DOHH2 (cell line): ENCODE measurements around the gene SOX5.

Source experiments
- H3F3A ChIP-seq: fragments of 200-600 bp; sonication (generic), shearing (Covaris generic); 2 replicates; pipeline ENCODE4 v1.6.0; 2016; ENCODE audit warnings: antibody characterized with exemption, mild to moderate bottlenecking; ENCODE audit not compliant: control insufficient read depth, insufficient read depth
- H3K27ac ChIP-seq: fragments of 200-600 bp; sonication (generic); 2 replicates; pipeline ENCODE4 v1.5.1; 2014; ENCODE audit warnings: low read depth, mild to moderate bottlenecking, low read length, moderate library complexity
- H3K27me3 ChIP-seq: fragments of 200-600 bp; sonication (generic); 2 replicates; pipeline ENCODE4 v1.6.1; 2014; ENCODE audit warnings: mild to moderate bottlenecking, low read length, mixed read lengths; ENCODE audit not compliant: control insufficient read depth
- H3K36me3 ChIP-seq: fragments of 200-600 bp; sonication (generic); 2 replicates; pipeline ENCODE4 v1.6.1; 2014; ENCODE audit warnings: mild to moderate bottlenecking, low read length, moderate library complexity, mixed read lengths; ENCODE audit not compliant: control insufficient read depth
- H3K4me1 ChIP-seq: fragments of 200-600 bp; sonication (generic); 2 replicates; pipeline ENCODE4 v1.6.1; 2014; ENCODE audit warnings: mild to moderate bottlenecking, low read length, mixed read lengths; ENCODE audit not compliant: control insufficient read depth
- H3K4me2 ChIP-seq: fragments of 200-600 bp; sonication (generic); 2 replicates; pipeline ENCODE4 v1.6.0; 2014; ENCODE audit warnings: mild to moderate bottlenecking, low read length, moderate library complexity
- H3K4me3 ChIP-seq: fragments of 200-600 bp; sonication (generic); 2 replicates; pipeline ENCODE4 v1.5.1; 2014; ENCODE audit warnings: mild to moderate bottlenecking, low read length, mixed read lengths
- H3K79me2 ChIP-seq: fragments of 200-600 bp; sonication (generic); 2 replicates; pipeline ENCODE4 v1.6.1; 2014; ENCODE audit warnings: mild to moderate bottlenecking, low read length, mixed read lengths; ENCODE audit not compliant: control insufficient read depth
- H3K9me2 ChIP-seq: fragments of 200-600 bp; sonication (generic); replicated peaks from 2 replicates; pipeline ENCODE4 v1.6.1; 2014; ENCODE audit warnings: mild to moderate bottlenecking, low read length, mixed read lengths; ENCODE audit not compliant: control insufficient read depth
- H3K9me3 ChIP-seq: fragments of 200-600 bp; sonication (generic); 2 replicates; pipeline ENCODE4 v1.6.1; 2014; ENCODE audit warnings: antibody characterized with exemption, low read length, mixed read lengths; ENCODE audit not compliant: control insufficient read depth, insufficient read depth
- H4K20me1 ChIP-seq: fragments of 200-600 bp; sonication (generic); 2 replicates; pipeline ENCODE4 v1.6.0; 2014; ENCODE audit warnings: low read depth, mild to moderate bottlenecking, antibody characterized with exemption, low read length, moderate library complexity; ENCODE audit not compliant: control insufficient read depth, insufficient read depth
- EZH2phosphoT487 ChIP-seq: fragments of 200-600 bp; sonication (generic); IDR thresholded peaks from 2 replicates; pipeline ENCODE4 v1.6.1; 2017; ENCODE audit warnings: borderline replicate concordance, mild to moderate bottlenecking, antibody characterized with exemption, low read length, moderate library complexity, mixed read lengths
- TF ChIP-seq, protein P1 (sequence below): fragments of 200-600 bp; sonication (generic); IDR thresholded peaks from one replicate; pipeline ENCODE4 v1.5.1; 2014; ENCODE audit warnings: antibody characterized with exemption, mild to moderate bottlenecking, low read depth, low read length; ENCODE audit not compliant: poor library complexity, severe bottlenecking

The SOX5 gene

DNA sequence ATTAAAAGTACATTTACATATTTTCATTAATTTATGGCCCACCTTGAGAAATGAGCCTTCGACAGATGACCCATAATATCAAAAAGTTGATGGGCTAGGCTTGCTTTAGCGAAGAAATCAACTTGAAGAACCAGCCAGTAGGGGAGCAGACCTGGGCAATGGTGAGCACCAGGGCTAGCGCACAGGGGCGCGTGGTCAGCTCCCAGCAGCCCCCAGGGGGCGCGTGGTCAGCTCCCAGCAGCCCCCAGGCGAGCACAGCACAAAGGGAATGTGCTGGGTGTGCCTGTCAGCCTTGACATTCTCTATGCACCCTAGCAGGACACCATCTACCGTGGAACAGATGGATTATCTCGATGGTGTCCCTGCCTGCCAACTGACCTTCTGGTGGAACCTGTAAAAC lies 15.3 kb upstream of the SOX5 start:
- Histone ChIP-seq H3F3A (no peaks in the 10 kb centered on the region), H3K36me3 (no peaks in the 10 kb centered on the region)

DNA sequence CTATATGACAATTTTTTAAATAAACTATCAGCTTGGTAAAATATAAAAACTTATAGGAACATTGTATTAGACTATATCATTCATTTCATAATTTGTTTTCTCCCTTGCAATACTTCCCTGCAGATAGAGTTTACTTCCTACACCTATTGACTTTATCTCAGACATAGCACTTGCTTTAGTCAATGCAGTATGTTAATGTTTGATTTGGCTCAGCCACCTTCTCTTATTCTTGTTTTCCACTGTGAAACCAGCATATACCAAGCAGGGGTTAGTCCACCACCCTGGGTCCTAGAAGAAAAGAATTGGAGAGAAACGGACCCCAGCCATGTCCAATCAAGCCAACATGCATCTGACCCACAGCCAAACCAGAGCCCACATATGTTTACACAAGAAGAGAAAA lies 10.4 kb upstream of the SOX5 start:
- H3K4me3 ChIP-seq = no peak overlapping the region
- no peak overlapping the region for H3K4me2 ChIP-seq
- H3K9me3 ChIP-seq = no peaks in the 10 kb centered on the region
- H3K27me3 ChIP-seq = no peaks in the 10 kb centered on the region
- no peaks in the 10 kb centered on the region for H3K36me3 ChIP-seq
- H4K20me1 ChIP-seq = no peaks in the 10 kb centered on the region
- H3K27ac ChIP-seq = no peak overlapping the region
- TF ChIP-seq EZH2phosphoT487 = no peak
- TF ChIP-seq, protein P1, sequence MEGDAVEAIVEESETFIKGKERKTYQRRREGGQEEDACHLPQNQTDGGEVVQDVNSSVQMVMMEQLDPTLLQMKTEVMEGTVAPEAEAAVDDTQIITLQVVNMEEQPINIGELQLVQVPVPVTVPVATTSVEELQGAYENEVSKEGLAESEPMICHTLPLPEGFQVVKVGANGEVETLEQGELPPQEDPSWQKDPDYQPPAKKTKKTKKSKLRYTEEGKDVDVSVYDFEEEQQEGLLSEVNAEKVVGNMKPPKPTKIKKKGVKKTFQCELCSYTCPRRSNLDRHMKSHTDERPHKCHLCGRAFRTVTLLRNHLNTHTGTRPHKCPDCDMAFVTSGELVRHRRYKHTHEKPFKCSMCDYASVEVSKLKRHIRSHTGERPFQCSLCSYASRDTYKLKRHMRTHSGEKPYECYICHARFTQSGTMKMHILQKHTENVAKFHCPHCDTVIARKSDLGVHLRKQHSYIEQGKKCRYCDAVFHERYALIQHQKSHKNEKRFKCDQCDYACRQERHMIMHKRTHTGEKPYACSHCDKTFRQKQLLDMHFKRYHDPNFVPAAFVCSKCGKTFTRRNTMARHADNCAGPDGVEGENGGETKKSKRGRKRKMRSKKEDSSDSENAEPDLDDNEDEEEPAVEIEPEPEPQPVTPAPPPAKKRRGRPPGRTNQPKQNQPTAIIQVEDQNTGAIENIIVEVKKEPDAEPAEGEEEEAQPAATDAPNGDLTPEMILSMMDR = no peak
- H3K79me2 ChIP-seq = no peaks in the 10 kb centered on the region
- H3K9me2 ChIP-seq = no peaks in the 10 kb centered on the region
- no peaks in the 10 kb centered on the region for H3F3A ChIP-seq
- no peaks in the 10 kb centered on the region for H3K4me1 ChIP-seq

More for the DNA sequence above, 15.3 kb upstream of the SOX5 start:
- H3K4me1 ChIP-seq = no peaks in the 10 kb centered on the region
- H3K4me2 ChIP-seq = no peak overlapping the region
- no peaks in the 10 kb centered on the region for H4K20me1 ChIP-seq
- TF ChIP-seq EZH2phosphoT487 = no peak
- TF ChIP-seq, protein P1 = no peak
- no peak overlapping the region for H3K27ac ChIP-seq
- H3K9me3 ChIP-seq = no peaks in the 10 kb centered on the region
- no peaks in the 10 kb centered on the region for H3K79me2 ChIP-seq
- H3K4me3 ChIP-seq = no peak overlapping the region
- no peaks in the 10 kb centered on the region for H3K9me2 ChIP-seq
- no peaks in the 10 kb centered on the region for H3K27me3 ChIP-seq

- Histone ChIP-seq H3K79me2 (no peaks in the 10 kb centered on the region), H3K9me3 (no peaks in the 10 kb centered on the region), H4K20me1 (no peaks in the 10 kb centered on the region), H3K36me3 (no peaks in the 10 kb centered on the region), H3K27ac (no peak overlapping the region), H3K27me3 (no peaks in the 10 kb centered on the region), H3F3A (no peaks in the 10 kb centered on the region), H3K4me3 (no peak overlapping the region), H3K4me1 (no peaks in the 10 kb centered on the region), H3K9me2 (no peaks in the 10 kb centered on the region), H3K4me2 (no peak overlapping the region)
- TF ChIP-seq, protein P1 = no peak
- no peak for TF ChIP-seq EZH2phosphoT487
Observed at GRCh38 chr12:23954332-23954731, 4.9 kb upstream of the SOX5 start.

DNA sequence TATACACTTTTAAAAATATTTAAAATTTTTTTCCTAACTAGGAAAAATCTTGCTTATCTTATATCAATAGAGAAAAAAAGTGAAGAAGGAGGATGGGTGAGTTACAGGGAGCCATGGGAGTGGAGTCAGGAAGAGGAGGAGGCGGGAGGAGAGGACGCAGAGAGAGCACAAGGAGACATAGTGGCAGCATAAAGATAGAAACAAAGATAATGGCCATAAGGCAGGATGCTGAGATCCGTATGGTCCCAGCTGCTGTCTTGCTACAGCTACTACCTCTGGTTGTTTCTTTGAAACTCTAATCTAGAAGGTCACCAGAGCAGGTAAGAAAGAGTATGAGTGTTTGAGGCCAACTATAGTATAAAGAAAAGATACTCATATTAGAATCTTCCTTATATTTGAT lies 2.6 kb upstream of the SOX5 start:
- no peak overlapping the region for H3K27ac ChIP-seq
- H3K9me3 ChIP-seq = no peaks in the 10 kb centered on the region
- H3F3A ChIP-seq = no peaks in the 10 kb centered on the region
- H3K4me3 ChIP-seq = no peak overlapping the region
- no peaks in the 10 kb centered on the region for H4K20me1 ChIP-seq
- TF ChIP-seq EZH2phosphoT487 = no peak
- TF ChIP-seq, protein P1 = no peak
- no peaks in the 10 kb centered on the region for H3K9me2 ChIP-seq
- no peak overlapping the region for H3K4me2 ChIP-seq
- H3K4me1 ChIP-seq = no peaks in the 10 kb centered on the region
- no peaks in the 10 kb centered on the region for H3K27me3 ChIP-seq
- H3K36me3 ChIP-seq = no peaks in the 10 kb centered on the region
- no peaks in the 10 kb centered on the region for H3K79me2 ChIP-seq
